Measurements from ENCODE around the gene PPP2R5C. TPM values are rescaled to one million over a fixed set of nuclear protein-coding genes. Genes with fewer than 3 reads are reported as not detected.

Gene PPP2R5C
- total and polyA plus RNA-seq, 2 donors = 144 to 175 TPM

DNA sequence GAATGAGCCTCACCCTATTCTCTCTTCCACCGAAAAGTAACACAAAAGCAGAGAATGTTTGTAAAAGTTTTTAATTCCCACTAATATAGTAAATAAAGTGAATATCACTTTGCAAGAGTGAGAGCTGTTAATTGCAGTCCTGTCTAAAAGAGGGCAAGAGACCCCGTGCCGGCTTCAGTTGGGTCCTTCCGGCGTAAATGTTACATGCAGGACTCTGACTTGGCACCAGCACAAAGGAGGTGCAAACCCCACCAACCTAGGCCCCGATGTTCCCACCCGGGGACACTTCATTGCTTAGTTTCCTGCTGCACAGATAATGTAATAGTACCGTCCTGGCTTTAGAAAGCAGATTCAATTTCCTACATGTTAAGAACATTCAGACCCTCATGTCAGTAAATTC lies 136.9 kb downstream of the PPP2R5C start:
- 98% methylated on average over 8 of the region's 8 CpGs for WGBS
- Histone ChIP-seq H3K4me3 (ENCODE audit: low read length in 2 of 2) (no peak overlapping the region), H3K27me3 (ENCODE audit: control insufficient read depth in 2 of 2, insufficient read depth in 1 of 2, low read length in 1 of 2) (no peaks in the 10 kb centered on the region), H3K36me3 (ENCODE audit: control insufficient read depth in 2 of 2, insufficient read depth in 2 of 2, low read length in 1 of 2) (peaks cover 83 to 96% of the 10 kb centered on the region in 2 donors), H3K9me3 (ENCODE audit: control insufficient read depth in 2 of 2, insufficient read depth in 1 of 2, low read length in 1 of 2) (no peaks in the 10 kb centered on the region), H3K27ac (ENCODE audit: low read depth in 1 of 2, low read length in 1 of 2) (no peak overlapping the region), H3K4me1 (ENCODE audit: control insufficient read depth in 2 of 2, insufficient read depth in 2 of 2, low read length in 2 of 2) (no peaks in the 10 kb centered on the region)
- no peak for DNase-seq (ENCODE audit: low read depth in 6 of 9, low spot score in 9 of 9)

DNA sequence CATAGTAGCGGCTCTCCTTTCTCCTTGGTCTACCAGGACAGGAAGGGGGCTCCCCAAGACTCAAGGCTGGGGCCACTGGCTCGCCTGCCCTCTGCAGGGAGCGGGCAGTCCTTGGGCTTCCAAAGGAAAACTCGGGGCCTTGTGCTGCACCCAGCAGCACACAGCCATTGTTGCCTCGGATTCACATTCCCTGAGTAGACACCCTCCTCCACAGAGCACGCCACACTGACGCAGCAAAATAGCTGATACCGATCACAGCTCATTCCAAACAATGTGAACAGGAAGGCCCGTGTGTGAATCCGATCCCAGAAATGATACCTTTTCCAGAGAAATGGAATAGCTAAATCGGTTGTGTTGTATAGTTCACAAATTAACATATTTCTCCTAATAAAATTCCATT lies 137.8 kb downstream of the PPP2R5C start:
- H3K4me1 ChIP-seq (ENCODE audit: control insufficient read depth in 2 of 2, insufficient read depth in 2 of 2, low read length in 2 of 2) = no peaks in the 10 kb centered on the region
- no peaks in the 10 kb centered on the region for H3K27me3 ChIP-seq (ENCODE audit: control insufficient read depth in 2 of 2, insufficient read depth in 1 of 2, low read length in 1 of 2)
- H3K27ac ChIP-seq (ENCODE audit: low read depth in 1 of 2, low read length in 1 of 2) = no peak overlapping the region
- peaks cover 82 to 95% of the 10 kb centered on the region in 2 donors for H3K36me3 ChIP-seq (ENCODE audit: control insufficient read depth in 2 of 2, insufficient read depth in 2 of 2, low read length in 1 of 2)
- H3K4me3 ChIP-seq (ENCODE audit: low read length in 2 of 2) = no peak overlapping the region
- no peaks in the 10 kb centered on the region for H3K9me3 ChIP-seq (ENCODE audit: control insufficient read depth in 2 of 2, insufficient read depth in 1 of 2, low read length in 1 of 2)
- 98% methylated on average over 11 of the region's 11 CpGs for WGBS
- no peak for DNase-seq (ENCODE audit: low read depth in 6 of 9, low spot score in 9 of 9)

DNA sequence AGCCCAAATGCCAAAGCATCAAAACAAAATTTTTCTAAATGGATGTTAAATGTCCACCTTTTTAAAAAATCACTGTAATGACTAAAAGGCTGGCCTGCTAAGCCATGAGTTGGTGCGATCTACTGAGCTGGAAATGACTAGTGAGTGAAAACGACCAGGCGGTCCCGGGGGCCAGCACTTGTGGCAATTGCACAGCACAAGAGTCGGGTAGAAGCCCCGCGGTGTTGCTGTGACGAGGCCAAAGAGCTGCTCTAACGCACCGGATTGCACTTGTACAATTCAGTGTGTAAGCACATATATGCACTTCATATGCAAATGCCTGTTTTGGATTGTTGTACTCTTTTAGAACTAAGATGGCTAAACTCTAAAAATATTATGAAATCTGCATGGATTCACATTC lies 138.7 kb downstream of the PPP2R5C start:
- 98% methylated on average over 10 of the region's 10 CpGs for WGBS
- no peaks in the 10 kb centered on the region for H3K27me3 ChIP-seq (ENCODE audit: control insufficient read depth in 2 of 2, insufficient read depth in 1 of 2, low read length in 1 of 2)
- no peak for DNase-seq (ENCODE audit: low read depth in 6 of 9, low spot score in 9 of 9)
- H3K4me3 ChIP-seq (ENCODE audit: low read length in 2 of 2) = no peak overlapping the region
- H3K27ac ChIP-seq (ENCODE audit: low read depth in 1 of 2, low read length in 1 of 2) = no peak overlapping the region
- H3K36me3 ChIP-seq (ENCODE audit: control insufficient read depth in 2 of 2, insufficient read depth in 2 of 2, low read length in 1 of 2) = peaks cover 88 to 95% of the 10 kb centered on the region in 2 donors
- H3K9me3 ChIP-seq (ENCODE audit: control insufficient read depth in 2 of 2, insufficient read depth in 1 of 2, low read length in 1 of 2) = no peaks in the 10 kb centered on the region
- H3K4me1 ChIP-seq (ENCODE audit: control insufficient read depth in 2 of 2, insufficient read depth in 2 of 2, low read length in 2 of 2) = no peaks in the 10 kb centered on the region

DNA sequence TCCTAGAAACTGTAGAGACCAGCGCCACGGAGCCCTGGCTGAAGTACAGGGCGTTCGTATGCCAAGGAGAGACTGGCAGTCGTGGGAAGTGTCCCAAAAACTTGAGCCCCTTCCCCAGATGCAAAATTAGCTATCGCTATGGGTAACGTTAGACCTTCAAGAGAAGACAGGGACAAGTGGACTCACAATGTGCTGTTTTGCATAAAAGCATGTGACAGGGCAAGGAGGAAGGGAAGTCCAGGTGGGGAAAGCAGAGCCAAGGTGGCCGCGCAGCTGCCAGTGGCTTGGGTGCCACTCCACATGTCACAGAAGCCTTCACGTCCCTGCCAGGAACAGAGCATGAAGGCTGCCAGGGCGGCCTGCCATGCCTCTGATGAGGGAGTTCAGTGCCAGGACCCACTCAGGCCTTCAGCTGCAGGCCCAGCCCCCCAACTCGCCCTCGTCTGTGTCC lies 141.6 kb downstream of the PPP2R5C start:
- H3K27me3 ChIP-seq (ENCODE audit: control insufficient read depth in 2 of 2, insufficient read depth in 1 of 2, low read length in 1 of 2) = no peaks in the 10 kb centered on the region
- H3K4me1 ChIP-seq (ENCODE audit: control insufficient read depth in 2 of 2, insufficient read depth in 2 of 2, low read length in 2 of 2) = no peaks in the 10 kb centered on the region
- peaks cover 95 to 96% of the 10 kb centered on the region in 2 donors for H3K36me3 ChIP-seq (ENCODE audit: control insufficient read depth in 2 of 2, insufficient read depth in 2 of 2, low read length in 1 of 2)
- no peak for DNase-seq (ENCODE audit: low read depth in 6 of 9, low spot score in 9 of 9)
- H3K27ac ChIP-seq (ENCODE audit: low read depth in 1 of 2, low read length in 1 of 2) = no peak overlapping the region
- no peak overlapping the region for H3K4me3 ChIP-seq (ENCODE audit: low read length in 2 of 2)
- H3K9me3 ChIP-seq (ENCODE audit: control insufficient read depth in 2 of 2, insufficient read depth in 1 of 2, low read length in 1 of 2) = no peaks in the 10 kb centered on the region
- 96% methylated on average over 13 of the region's 13 CpGs for WGBS

DNA sequence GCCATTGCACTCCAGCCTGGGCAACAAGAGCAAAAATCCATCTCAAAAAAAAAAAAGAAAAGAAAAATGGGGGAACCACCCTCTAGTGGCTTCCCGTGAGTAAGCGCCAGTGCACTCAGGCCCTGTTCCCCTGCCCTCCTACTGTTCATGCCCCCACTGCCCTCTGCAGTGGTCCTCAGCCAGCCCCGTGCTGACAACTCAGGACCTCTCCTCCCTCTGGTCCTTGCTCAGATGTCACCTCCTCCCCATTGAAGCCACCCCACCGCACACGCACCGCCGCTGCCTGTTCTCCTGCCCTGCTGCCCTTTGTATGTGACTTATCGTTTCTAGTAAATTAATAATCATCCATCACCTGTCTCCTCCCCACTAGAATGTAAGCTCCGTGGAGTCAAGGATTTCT lies 144.1 kb downstream of the PPP2R5C start:
- Histone ChIP-seq H3K27me3 (ENCODE audit: control insufficient read depth in 2 of 2, insufficient read depth in 1 of 2, low read length in 1 of 2) (no peaks in the 10 kb centered on the region), H3K4me3 (ENCODE audit: low read length in 2 of 2) (no peak overlapping the region), H3K36me3 (ENCODE audit: control insufficient read depth in 2 of 2, insufficient read depth in 2 of 2, low read length in 1 of 2) (peaks cover 89 to 92% of the 10 kb centered on the region in 2 donors), H3K27ac (ENCODE audit: low read depth in 1 of 2, low read length in 1 of 2) (no peak overlapping the region), H3K9me3 (ENCODE audit: control insufficient read depth in 2 of 2, insufficient read depth in 1 of 2, low read length in 1 of 2) (no peaks in the 10 kb centered on the region), H3K4me1 (ENCODE audit: control insufficient read depth in 2 of 2, insufficient read depth in 2 of 2, low read length in 2 of 2) (no peaks in the 10 kb centered on the region)
- WGBS = 96% methylated on average over 9 of the region's 9 CpGs
- no peak for DNase-seq (ENCODE audit: low read depth in 6 of 9, low spot score in 9 of 9)

DNA sequence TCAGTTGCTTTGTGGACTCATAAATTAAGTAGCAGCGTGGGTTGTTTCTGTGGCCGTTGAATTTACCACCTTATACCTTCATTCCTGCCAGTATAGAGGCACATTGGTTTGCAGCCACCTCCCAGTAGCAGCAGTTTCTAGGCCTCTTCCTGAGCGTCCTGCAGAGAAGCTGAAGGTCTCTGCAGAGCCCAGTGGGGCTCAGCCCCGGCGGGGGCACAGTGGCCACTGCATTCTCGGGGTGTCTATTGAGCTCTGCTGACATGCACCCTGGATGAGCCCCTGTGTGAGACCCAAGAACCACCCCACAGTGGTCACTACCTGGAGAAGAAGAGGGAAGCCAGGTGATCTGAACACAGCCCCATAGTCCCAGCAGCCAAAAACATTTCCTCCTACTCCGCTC lies 145.1 kb downstream of the PPP2R5C start:
- DNase-seq (ENCODE audit: low read depth in 6 of 9, low spot score in 9 of 9) = no peak
- Histone ChIP-seq H3K4me3 (ENCODE audit: low read length in 2 of 2) (no peak overlapping the region), H3K36me3 (ENCODE audit: control insufficient read depth in 2 of 2, insufficient read depth in 2 of 2, low read length in 1 of 2) (peaks cover 85% of the 10 kb centered on the region in 2 donors), H3K4me1 (ENCODE audit: control insufficient read depth in 2 of 2, insufficient read depth in 2 of 2, low read length in 2 of 2) (no peaks in the 10 kb centered on the region), H3K27me3 (ENCODE audit: control insufficient read depth in 2 of 2, insufficient read depth in 1 of 2, low read length in 1 of 2) (no peaks in the 10 kb centered on the region), H3K27ac (ENCODE audit: low read depth in 1 of 2, low read length in 1 of 2) (no peak overlapping the region), H3K9me3 (ENCODE audit: control insufficient read depth in 2 of 2, insufficient read depth in 1 of 2, low read length in 1 of 2) (no peaks in the 10 kb centered on the region)
- WGBS = 97% methylated on average over 7 of the region's 7 CpGs

DNA sequence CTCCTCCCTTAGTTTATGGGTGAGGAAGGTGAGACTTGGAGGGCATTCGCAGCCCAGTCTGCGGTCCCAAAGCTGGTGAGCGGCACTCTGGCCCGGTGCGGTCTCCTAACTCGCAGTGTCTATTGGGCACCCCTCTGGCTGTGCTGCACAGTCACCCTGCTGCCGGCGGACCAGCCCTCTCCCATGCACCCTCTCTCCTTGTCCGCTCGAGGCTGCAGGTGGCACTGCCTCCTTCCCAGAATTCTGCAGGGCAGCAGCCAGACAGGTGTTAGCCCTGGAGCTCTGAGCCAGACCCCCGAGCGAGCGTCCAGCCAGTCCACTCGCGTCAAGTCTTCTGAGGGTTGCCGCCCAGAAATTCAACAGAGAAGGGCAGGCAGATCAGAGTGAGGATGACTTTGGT lies 146.1 kb downstream of the PPP2R5C start:
- Histone ChIP-seq H3K36me3 (ENCODE audit: control insufficient read depth in 2 of 2, insufficient read depth in 2 of 2, low read length in 1 of 2) (peaks cover 83 to 84% of the 10 kb centered on the region in 2 donors), H3K27ac (ENCODE audit: low read depth in 1 of 2, low read length in 1 of 2) (no peak overlapping the region), H3K9me3 (ENCODE audit: control insufficient read depth in 2 of 2, insufficient read depth in 1 of 2, low read length in 1 of 2) (no peaks in the 10 kb centered on the region), H3K4me1 (ENCODE audit: control insufficient read depth in 2 of 2, insufficient read depth in 2 of 2, low read length in 2 of 2) (no peaks in the 10 kb centered on the region), H3K4me3 (ENCODE audit: low read length in 2 of 2) (no peak overlapping the region), H3K27me3 (ENCODE audit: control insufficient read depth in 2 of 2, insufficient read depth in 1 of 2, low read length in 1 of 2) (no peaks in the 10 kb centered on the region)
- 97% methylated on average over 16 of the region's 16 CpGs for WGBS
- no peak for DNase-seq (ENCODE audit: low read depth in 6 of 9, low spot score in 9 of 9)

DNA sequence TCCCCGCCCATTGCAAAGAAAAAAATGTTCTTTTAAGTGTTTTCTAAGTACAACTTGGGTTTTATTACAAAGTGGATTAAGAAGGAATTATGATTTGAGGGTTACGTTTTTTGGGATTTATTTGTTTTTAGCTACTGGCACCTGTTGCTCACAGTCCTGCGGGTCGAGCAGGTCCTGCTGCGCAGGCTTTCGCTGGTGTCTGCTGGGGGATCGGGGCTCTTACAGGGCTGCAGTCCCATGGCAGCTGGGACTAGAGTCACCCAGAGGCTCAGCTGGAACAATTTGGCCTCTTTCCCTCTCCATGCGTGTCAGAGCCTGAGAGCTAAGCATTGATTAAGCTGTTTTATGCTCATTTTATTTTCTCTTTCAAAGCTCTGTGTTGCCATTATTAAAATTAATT lies 147.3 kb downstream of the PPP2R5C start:
- no peak overlapping the region for H3K27ac ChIP-seq (ENCODE audit: low read depth in 1 of 2, low read length in 1 of 2)
- no peak overlapping the region for H3K4me3 ChIP-seq (ENCODE audit: low read length in 2 of 2)
- H3K9me3 ChIP-seq (ENCODE audit: control insufficient read depth in 2 of 2, insufficient read depth in 1 of 2, low read length in 1 of 2) = no peaks in the 10 kb centered on the region
- whole genome bisulfite sequencing = 91% methylated on average over 8 of the region's 8 CpGs
- H3K27me3 ChIP-seq (ENCODE audit: control insufficient read depth in 2 of 2, insufficient read depth in 1 of 2, low read length in 1 of 2) = no peaks in the 10 kb centered on the region
- peaks cover 80 to 85% of the 10 kb centered on the region in 2 donors for H3K36me3 ChIP-seq (ENCODE audit: control insufficient read depth in 2 of 2, insufficient read depth in 2 of 2, low read length in 1 of 2)
- H3K4me1 ChIP-seq (ENCODE audit: control insufficient read depth in 2 of 2, insufficient read depth in 2 of 2, low read length in 2 of 2) = no peaks in the 10 kb centered on the region
- no peak for DNase-seq (ENCODE audit: low read depth in 6 of 9, low spot score in 9 of 9)

DNA sequence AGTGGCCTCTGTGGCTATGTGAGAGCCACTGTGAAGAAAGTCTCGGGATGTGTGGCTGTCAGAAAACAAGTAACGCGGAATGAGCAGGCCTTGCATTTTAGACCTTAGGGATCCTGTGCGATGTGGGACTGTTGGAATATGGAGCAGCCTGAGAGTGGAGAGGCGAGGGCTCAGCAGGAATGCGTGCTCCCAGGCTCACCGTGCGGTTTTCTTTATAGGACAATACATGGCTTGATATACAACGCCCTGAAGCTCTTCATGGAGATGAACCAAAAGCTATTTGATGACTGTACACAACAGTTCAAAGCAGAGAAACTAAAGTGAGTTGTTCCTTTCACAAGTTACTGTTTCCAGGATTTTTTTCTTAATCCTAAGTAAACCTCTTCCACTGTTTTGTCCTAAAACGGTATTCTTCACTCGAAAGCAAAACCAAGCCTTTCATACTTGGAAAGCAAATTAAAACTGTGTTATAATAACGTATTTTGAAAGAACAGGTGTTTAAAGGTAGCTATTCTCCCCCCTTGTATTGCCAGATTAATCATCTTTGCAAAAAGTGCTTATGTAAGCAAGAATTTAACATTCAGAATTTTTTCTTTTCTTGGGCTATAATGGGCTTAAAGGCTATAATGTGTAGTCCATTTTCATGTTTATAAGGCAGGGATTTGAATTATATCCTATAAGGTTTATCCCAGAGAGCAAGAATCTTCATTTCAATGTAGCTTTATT lies 148.0 kb downstream of the PPP2R5C start:
- Histone ChIP-seq H3K4me1 (ENCODE audit: control insufficient read depth in 2 of 2, insufficient read depth in 2 of 2, low read length in 2 of 2) (no peaks in the 10 kb centered on the region), H3K27me3 (ENCODE audit: control insufficient read depth in 2 of 2, insufficient read depth in 1 of 2, low read length in 1 of 2) (no peaks in the 10 kb centered on the region), H3K9me3 (ENCODE audit: control insufficient read depth in 2 of 2, insufficient read depth in 1 of 2, low read length in 1 of 2) (no peaks in the 10 kb centered on the region), H3K27ac (ENCODE audit: low read depth in 1 of 2, low read length in 1 of 2) (no peak overlapping the region), H3K4me3 (ENCODE audit: low read length in 2 of 2) (no peak overlapping the region), H3K36me3 (ENCODE audit: control insufficient read depth in 2 of 2, insufficient read depth in 2 of 2, low read length in 1 of 2) (peaks cover 81 to 85% of the 10 kb centered on the region in 2 donors)
- WGBS = 98% methylated on average over 12 of the region's 12 CpGs
- no peak for DNase-seq (ENCODE audit: low read depth in 6 of 9, low spot score in 9 of 9)
